ENCODE measurements around the gene CIAO2A.

DNA sequence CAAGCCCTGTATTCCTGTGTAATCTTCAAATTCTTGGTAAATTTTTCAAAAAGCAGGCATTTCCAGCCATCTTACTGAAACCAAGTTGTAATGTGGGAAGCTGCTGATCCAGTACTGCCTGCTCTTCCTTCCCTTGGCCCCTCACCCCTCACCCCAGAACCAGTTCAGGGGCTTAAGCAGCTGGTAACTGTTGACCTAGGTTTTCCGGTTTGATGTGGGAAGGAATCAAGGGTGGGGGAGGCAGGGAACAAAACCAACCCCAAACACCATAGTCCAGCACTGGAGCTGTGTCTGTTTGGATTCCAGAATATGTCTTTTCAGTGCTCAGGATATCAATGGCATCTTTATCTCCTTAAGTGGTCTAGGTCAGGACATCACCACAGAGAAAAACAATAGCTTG, 28.8 kb upstream of the CIAO2A start:
- TF ChIP-seq, protein P1, sequence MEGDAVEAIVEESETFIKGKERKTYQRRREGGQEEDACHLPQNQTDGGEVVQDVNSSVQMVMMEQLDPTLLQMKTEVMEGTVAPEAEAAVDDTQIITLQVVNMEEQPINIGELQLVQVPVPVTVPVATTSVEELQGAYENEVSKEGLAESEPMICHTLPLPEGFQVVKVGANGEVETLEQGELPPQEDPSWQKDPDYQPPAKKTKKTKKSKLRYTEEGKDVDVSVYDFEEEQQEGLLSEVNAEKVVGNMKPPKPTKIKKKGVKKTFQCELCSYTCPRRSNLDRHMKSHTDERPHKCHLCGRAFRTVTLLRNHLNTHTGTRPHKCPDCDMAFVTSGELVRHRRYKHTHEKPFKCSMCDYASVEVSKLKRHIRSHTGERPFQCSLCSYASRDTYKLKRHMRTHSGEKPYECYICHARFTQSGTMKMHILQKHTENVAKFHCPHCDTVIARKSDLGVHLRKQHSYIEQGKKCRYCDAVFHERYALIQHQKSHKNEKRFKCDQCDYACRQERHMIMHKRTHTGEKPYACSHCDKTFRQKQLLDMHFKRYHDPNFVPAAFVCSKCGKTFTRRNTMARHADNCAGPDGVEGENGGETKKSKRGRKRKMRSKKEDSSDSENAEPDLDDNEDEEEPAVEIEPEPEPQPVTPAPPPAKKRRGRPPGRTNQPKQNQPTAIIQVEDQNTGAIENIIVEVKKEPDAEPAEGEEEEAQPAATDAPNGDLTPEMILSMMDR (IDR thresholded peaks at IDR 0.05; ENCODE audit: low read depth, low read length, missing input control), result no peak
- peak; percentile 66 for TF ChIP-seq NR2F2 (IDR thresholded peaks at IDR 0.05)
- no peak for TF ChIP-seq EGR1 (IDR thresholded peaks at IDR 0.05; ENCODE audit: low read depth in 2 of 2)
- TF ChIP-seq JUND (IDR thresholded peaks at IDR 0.05), result no peak
- TF ChIP-seq, protein P2, sequence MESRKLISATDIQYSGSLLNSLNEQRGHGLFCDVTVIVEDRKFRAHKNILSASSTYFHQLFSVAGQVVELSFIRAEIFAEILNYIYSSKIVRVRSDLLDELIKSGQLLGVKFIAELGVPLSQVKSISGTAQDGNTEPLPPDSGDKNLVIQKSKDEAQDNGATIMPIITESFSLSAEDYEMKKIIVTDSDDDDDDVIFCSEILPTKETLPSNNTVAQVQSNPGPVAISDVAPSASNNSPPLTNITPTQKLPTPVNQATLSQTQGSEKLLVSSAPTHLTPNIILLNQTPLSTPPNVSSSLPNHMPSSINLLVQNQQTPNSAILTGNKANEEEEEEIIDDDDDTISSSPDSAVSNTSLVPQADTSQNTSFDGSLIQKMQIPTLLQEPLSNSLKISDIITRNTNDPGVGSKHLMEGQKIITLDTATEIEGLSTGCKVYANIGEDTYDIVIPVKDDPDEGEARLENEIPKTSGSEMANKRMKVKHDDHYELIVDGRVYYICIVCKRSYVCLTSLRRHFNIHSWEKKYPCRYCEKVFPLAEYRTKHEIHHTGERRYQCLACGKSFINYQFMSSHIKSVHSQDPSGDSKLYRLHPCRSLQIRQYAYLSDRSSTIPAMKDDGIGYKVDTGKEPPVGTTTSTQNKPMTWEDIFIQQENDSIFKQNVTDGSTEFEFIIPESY (IDR thresholded peaks at IDR 0.05), result no peak
- no peak for TF ChIP-seq RAD21 (IDR thresholded peaks at IDR 0.05)
- TF ChIP-seq, protein P3, sequence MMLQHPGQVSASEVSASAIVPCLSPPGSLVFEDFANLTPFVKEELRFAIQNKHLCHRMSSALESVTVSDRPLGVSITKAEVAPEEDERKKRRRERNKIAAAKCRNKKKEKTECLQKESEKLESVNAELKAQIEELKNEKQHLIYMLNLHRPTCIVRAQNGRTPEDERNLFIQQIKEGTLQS (IDR thresholded peaks at IDR 0.05), result no peak
- TF ChIP-seq, protein P4, sequence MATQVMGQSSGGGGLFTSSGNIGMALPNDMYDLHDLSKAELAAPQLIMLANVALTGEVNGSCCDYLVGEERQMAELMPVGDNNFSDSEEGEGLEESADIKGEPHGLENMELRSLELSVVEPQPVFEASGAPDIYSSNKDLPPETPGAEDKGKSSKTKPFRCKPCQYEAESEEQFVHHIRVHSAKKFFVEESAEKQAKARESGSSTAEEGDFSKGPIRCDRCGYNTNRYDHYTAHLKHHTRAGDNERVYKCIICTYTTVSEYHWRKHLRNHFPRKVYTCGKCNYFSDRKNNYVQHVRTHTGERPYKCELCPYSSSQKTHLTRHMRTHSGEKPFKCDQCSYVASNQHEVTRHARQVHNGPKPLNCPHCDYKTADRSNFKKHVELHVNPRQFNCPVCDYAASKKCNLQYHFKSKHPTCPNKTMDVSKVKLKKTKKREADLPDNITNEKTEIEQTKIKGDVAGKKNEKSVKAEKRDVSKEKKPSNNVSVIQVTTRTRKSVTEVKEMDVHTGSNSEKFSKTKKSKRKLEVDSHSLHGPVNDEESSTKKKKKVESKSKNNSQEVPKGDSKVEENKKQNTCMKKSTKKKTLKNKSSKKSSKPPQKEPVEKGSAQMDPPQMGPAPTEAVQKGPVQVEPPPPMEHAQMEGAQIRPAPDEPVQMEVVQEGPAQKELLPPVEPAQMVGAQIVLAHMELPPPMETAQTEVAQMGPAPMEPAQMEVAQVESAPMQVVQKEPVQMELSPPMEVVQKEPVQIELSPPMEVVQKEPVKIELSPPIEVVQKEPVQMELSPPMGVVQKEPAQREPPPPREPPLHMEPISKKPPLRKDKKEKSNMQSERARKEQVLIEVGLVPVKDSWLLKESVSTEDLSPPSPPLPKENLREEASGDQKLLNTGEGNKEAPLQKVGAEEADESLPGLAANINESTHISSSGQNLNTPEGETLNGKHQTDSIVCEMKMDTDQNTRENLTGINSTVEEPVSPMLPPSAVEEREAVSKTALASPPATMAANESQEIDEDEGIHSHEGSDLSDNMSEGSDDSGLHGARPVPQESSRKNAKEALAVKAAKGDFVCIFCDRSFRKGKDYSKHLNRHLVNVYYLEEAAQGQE (IDR thresholded peaks at IDR 0.05), result no peak
- TF ChIP-seq, protein P5, sequence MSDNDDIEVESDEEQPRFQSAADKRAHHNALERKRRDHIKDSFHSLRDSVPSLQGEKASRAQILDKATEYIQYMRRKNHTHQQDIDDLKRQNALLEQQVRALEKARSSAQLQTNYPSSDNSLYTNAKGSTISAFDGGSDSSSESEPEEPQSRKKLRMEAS (IDR thresholded peaks at IDR 0.05), result no peak
- TF ChIP-seq YY1 (IDR thresholded peaks at IDR 0.05), result no peak
- no peak for TF ChIP-seq GABPA (IDR thresholded peaks at IDR 0.05 in 1 of 2, conservative IDR thresholded peaks at IDR 0.05 in 1 of 2)
- no peak for TF ChIP-seq SP1 (IDR thresholded peaks at IDR 0.05)
- TF ChIP-seq FOXA1 (IDR thresholded peaks at IDR 0.05), result no peak

Measured in liver (tissue), 3 donors.